ENCODE measurements around the gene PRR15L. TPM values are rescaled to one million over a fixed set of nuclear protein-coding genes. Genes with fewer than 3 reads are reported as not detected.
A peak's percentile ranks its signal among the peaks of the same experiment; 100 is the strongest.
"Not testable (repeated sequence)": the region's sequence is repeated elsewhere in the genome, so short reads cannot be mapped to it uniquely, and the experiment has no call there.

The PRR15L gene
- total RNA-seq, 1 donor from 2014 or later, result not detected

DNA sequence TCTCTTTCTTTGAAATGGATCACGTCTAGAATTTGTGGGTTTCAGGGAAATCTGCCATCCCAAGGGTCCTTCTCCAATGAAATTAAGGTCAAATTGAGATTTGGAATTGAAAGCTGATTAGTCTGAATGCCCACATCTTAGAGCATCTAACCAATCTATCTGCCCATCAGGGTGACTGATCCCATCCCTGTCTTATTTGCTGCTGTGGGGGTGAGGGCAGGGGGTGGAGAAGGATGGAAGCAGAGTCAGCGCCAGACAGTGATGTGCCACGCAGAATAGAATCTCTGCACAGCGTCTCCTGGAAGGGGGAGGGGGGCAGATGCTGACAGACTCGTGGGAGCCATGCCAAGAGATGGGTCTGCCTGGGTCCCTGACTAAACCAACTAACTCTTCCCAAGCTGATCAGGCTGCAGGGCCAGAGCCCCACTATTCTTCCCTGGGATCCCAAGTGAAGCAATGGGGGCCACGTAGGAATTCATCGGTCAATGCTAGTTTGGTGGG is 45.3 kb upstream of the PRR15L start:
- peak overlapping the region; percentile 63 for H3K4me3 Mint-ChIP-seq (ENCODE audit: unreplicated experiment)
- H3K36me3 Mint-ChIP-seq (ENCODE audit: unreplicated experiment), result no peaks in the 10 kb centered on the region
- TF ChIP-seq, protein P1, sequence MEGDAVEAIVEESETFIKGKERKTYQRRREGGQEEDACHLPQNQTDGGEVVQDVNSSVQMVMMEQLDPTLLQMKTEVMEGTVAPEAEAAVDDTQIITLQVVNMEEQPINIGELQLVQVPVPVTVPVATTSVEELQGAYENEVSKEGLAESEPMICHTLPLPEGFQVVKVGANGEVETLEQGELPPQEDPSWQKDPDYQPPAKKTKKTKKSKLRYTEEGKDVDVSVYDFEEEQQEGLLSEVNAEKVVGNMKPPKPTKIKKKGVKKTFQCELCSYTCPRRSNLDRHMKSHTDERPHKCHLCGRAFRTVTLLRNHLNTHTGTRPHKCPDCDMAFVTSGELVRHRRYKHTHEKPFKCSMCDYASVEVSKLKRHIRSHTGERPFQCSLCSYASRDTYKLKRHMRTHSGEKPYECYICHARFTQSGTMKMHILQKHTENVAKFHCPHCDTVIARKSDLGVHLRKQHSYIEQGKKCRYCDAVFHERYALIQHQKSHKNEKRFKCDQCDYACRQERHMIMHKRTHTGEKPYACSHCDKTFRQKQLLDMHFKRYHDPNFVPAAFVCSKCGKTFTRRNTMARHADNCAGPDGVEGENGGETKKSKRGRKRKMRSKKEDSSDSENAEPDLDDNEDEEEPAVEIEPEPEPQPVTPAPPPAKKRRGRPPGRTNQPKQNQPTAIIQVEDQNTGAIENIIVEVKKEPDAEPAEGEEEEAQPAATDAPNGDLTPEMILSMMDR (IDR thresholded peaks at IDR 0.05; ENCODE audit: partially characterized antibody, unreplicated experiment), result no peak
- no peak for DNase-seq
- H3K4me1 Mint-ChIP-seq (ENCODE audit: low read depth, unreplicated experiment), result peaks cover 46% of the 10 kb centered on the region
- H3K9me3 Mint-ChIP-seq (ENCODE audit: unreplicated experiment), result peaks cover 15% of the 10 kb centered on the region
- H3K27ac Mint-ChIP-seq (ENCODE audit: unreplicated experiment), result peak overlapping the region; percentile 100
- peaks cover 12% of the 10 kb centered on the region for H3K27me3 Mint-ChIP-seq (ENCODE audit: unreplicated experiment)

DNA sequence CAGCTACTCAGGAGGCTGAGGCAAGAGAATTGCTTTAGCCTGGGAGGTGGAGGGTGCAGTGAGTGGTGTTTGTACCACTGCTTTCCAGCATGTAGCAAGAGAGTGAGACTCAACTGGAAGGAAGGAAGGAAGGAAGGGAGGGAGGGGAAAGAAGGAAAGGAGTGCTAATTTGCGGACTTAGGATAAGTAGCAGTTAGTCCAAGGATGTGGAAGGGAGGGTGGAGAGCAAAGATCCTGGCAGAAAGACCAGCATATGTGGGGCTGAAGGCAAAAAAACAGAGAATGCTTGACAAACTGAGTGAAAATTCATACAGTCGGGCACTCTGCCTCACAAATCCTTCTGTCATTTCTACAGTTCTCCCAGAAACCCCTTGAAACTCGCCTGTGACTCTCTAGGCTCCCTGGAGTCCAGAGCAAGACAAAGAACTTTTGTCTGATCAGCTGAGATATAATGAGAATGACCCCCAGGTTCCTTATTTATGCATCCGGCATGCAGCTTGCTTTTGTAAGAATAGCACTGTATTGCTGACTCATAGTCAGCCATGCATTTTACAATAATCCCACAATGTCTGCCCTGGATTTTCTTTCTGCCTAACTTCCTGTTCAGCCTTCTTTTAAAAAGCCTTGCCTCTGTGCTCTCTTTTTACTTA is 44.7 kb upstream of the PRR15L start:
- Mint-ChIP-seq H3K36me3 (ENCODE audit: unreplicated experiment) (no peaks in the 10 kb centered on the region), H3K27ac (ENCODE audit: unreplicated experiment) (peak overlapping the region; percentile 100), H3K4me1 (ENCODE audit: low read depth, unreplicated experiment) (peaks cover 50% of the 10 kb centered on the region), H3K27me3 (ENCODE audit: unreplicated experiment) (peaks cover 12% of the 10 kb centered on the region), H3K4me3 (ENCODE audit: unreplicated experiment) (peak overlapping the region; percentile 63), H3K9me3 (ENCODE audit: unreplicated experiment) (peaks cover 15% of the 10 kb centered on the region)
- no peak for DNase-seq
- TF ChIP-seq, protein P1 (IDR thresholded peaks at IDR 0.05; ENCODE audit: partially characterized antibody, unreplicated experiment), result no peak

DNA sequence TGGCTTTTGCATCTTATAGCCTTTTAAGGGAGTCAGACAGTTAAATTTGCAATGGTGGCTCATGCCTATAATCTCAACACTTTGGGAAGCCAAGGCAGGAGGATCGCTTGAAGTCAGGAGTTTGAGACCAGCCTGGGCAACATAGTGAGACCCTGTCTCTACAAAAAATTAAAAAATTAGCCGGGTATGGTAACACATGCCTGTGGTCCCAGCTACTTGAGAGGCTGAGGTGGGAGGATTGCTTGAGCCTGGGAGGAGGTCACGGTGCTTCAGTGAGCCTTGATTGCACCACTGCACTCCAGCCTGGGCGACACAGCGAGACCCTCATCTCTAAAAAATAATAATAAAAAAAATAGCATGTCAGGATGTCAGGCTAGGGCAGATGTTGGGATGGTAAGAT is 44.0 kb upstream of the PRR15L start:
- not testable (repeated sequence) for H3K36me3 Mint-ChIP-seq (ENCODE audit: unreplicated experiment); H3K4me3 Mint-ChIP-seq (ENCODE audit: unreplicated experiment); DNase-seq
- peaks cover 12% of the 10 kb centered on the region for H3K27me3 Mint-ChIP-seq (ENCODE audit: unreplicated experiment)
- H3K9me3 Mint-ChIP-seq (ENCODE audit: unreplicated experiment), result peaks cover 15% of the 10 kb centered on the region
- peak overlapping the region; percentile 100 for H3K27ac Mint-ChIP-seq (ENCODE audit: unreplicated experiment)
- H3K4me1 Mint-ChIP-seq (ENCODE audit: low read depth, unreplicated experiment), result peaks cover 45% of the 10 kb centered on the region

DNA sequence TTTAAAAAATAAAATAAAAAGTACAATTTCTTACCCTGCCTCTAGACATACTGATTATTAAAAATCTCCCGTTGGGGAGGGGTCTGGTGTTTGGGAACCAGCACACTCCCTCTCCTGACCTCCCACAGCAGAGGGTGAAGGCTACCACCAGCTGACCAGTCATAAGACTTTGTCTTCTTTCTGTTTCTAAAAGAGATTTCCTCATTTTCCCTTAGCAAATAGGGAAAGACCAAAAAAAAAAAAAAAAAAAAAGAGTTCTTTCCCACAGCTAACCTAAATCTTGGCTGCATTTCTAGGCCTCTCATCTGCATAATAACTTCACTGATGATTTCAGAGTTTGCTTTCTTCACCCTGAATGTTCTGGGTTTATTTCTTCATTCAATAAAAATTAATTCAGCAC is 43.5 kb upstream of the PRR15L start:
- H3K4me1 Mint-ChIP-seq (ENCODE audit: low read depth, unreplicated experiment), result peaks cover 48% of the 10 kb centered on the region

DNA sequence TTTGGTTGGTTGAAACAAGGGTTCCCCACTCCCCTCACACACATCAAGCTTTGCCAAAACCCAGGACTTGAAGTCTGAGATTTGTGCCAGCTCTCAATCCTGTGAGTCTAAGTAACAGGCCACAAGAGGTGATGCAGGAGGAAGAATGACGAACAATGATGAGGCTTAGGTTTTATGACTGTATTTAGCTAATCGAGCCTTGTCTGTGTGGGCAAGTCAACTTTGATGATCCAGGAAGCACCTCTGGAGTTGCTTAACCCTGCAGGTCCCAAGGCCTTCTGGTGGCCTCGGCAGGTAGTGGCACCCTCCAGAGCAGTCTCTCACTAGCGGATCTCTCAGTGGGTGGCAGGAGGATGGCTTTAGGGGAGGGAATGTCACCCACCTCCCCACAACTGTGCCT is 41.9 kb upstream of the PRR15L start:
- Mint-ChIP-seq H3K9me3 (ENCODE audit: unreplicated experiment) (peaks cover 19% of the 10 kb centered on the region), H3K4me3 (ENCODE audit: unreplicated experiment) (no peak overlapping the region), H3K36me3 (ENCODE audit: unreplicated experiment) (no peaks in the 10 kb centered on the region), H3K27ac (ENCODE audit: unreplicated experiment) (peak overlapping the region; percentile 76), H3K4me1 (ENCODE audit: low read depth, unreplicated experiment) (peaks cover 45% of the 10 kb centered on the region), H3K27me3 (ENCODE audit: unreplicated experiment) (peaks cover 9% of the 10 kb centered on the region)
- TF ChIP-seq, protein P1 (IDR thresholded peaks at IDR 0.05; ENCODE audit: partially characterized antibody, unreplicated experiment), result no peak
- no peak for DNase-seq

More for the DNA sequence above, 43.5 kb upstream of the PRR15L start:
- no peak for DNase-seq
- H3K27me3 Mint-ChIP-seq (ENCODE audit: unreplicated experiment), result peaks cover 11% of the 10 kb centered on the region
- H3K27ac Mint-ChIP-seq (ENCODE audit: unreplicated experiment), result peak overlapping the region; percentile 86
- H3K9me3 Mint-ChIP-seq (ENCODE audit: unreplicated experiment), result peaks cover 15% of the 10 kb centered on the region
- H3K4me3 Mint-ChIP-seq (ENCODE audit: unreplicated experiment), result no peak overlapping the region
- TF ChIP-seq, protein P1 (IDR thresholded peaks at IDR 0.05; ENCODE audit: partially characterized antibody, unreplicated experiment), result no peak
- no peaks in the 10 kb centered on the region for H3K36me3 Mint-ChIP-seq (ENCODE audit: unreplicated experiment)
